GM21360 (cell line): ENCODE measurements around the gene TNFRSF1B.
A peak's percentile ranks its signal among the peaks of the same experiment; 100 is the strongest.

Source experiments
- ATAC-seq: cut with Tn5 transposase; IDR thresholded peaks from one replicate; pipeline ENCODE4 v1.9.1; 2021; ENCODE audit warnings: mild to moderate bottlenecking, moderate library complexity; ENCODE audit not compliant: unreplicated experiment

Gene TNFRSF1B

DNA sequence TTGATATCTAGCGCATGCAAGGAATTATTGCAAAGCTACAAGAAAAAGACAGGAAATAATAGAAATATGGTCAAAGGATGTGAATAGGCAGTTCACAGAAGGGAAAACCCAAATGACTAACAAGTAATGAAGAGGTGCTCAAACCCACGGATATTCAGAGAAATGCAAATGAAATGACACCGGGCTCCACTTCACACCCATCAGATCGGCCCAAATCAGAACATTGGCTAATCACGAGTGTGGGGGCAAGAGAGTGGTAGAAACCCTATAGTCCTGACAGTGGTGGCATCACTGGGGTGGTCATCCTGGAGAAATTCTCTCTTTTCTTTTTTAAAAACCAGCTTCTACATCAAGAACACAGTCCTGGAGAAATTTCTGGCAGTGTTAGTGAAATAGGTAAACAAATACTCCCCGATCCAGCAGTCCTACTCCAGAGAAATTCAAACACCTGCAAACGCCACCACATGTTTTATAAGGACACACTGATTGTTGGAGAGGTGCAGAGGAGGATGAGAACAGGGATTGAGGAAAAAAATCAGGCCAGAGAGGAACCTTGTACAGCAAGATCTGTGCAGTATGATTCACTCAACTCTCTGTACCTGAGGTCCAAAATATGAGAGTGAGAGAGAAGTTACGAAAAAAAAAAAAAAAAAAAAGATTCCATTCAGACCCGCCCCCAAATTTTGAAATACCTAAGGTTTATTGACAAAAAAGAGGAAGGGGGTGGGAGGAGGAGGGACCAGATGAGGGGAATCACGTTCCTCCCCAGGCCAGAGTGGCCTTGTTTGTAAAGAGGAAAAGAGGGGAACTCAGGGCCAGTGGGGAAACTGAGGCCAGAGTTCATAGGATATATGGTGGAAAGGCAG is 9.2 kb upstream of the TNFRSF1B start:
- no peak for ATAC-seq

DNA sequence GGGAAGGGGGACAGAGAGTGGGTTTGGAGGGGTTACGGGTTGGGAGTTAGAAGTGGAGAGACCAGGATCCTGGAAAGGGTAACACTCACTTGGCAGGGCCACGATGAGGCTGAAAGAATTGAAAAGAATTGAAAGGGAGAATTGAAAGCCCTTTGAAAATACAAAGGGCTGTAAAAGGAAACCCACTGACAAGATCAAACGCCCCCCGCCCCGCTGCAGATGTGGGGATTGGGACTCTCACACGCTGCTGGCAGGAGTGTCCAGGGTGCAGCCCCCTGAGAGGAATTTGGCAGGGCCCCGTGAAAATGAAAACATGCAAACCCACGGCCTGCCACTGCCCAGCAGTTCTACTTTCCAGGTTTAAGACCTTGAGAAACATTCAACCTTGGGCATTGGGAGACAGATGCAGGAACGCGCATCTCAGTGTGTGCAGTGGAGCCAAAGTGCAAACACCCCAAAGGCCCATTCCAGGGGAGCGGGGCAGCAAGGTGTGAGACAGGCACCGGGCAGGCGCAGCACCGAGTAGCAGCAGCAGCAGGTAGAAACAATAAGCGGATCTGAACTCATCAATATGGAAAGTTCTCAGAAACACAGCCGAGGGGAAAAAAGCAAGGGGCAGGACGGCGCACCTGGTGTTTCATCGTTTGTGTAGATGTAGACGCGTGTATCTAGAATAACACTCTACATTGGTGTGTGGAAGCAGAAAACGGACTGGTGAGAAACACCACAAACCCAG is 8.3 kb upstream of the TNFRSF1B start:
- no peak for ATAC-seq

DNA sequence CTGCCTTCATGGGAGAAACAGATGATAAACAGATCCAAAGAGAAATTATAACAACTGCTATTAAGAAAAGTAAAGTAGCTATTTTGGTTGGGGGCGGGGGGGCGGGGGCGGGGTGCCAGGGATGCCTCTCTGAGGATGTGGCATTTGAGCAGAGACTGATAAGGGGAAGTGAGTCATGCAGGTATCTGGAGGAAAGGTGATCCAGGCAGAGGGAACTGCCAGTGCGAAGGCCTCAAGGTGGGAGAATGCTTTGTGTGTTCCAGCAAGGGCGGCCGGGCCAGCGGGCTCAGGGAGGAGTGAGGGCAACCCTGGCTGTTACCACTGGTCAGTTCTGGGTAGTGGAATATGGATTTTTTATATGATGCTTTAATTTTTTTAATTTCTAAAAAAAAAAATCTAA is 7.0 kb upstream of the TNFRSF1B start:
- no peak for ATAC-seq

DNA sequence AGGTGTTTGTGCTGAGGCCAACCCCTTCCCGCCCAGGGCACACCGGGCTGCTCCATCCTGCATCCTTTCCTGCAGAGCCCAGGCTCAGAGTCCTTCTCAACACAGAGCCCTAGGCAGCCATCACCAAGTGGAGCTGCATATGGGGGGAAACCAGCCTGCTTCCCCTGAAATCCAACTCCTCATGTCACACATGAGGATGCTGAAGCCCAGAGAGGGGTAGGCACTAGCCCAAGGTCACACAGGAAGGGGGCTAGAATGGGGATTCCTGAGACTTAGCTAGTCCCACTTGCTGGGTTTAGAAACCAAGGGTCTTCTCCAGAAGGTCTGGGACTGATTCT is 5.5 kb upstream of the TNFRSF1B start:
- no peak for ATAC-seq

DNA sequence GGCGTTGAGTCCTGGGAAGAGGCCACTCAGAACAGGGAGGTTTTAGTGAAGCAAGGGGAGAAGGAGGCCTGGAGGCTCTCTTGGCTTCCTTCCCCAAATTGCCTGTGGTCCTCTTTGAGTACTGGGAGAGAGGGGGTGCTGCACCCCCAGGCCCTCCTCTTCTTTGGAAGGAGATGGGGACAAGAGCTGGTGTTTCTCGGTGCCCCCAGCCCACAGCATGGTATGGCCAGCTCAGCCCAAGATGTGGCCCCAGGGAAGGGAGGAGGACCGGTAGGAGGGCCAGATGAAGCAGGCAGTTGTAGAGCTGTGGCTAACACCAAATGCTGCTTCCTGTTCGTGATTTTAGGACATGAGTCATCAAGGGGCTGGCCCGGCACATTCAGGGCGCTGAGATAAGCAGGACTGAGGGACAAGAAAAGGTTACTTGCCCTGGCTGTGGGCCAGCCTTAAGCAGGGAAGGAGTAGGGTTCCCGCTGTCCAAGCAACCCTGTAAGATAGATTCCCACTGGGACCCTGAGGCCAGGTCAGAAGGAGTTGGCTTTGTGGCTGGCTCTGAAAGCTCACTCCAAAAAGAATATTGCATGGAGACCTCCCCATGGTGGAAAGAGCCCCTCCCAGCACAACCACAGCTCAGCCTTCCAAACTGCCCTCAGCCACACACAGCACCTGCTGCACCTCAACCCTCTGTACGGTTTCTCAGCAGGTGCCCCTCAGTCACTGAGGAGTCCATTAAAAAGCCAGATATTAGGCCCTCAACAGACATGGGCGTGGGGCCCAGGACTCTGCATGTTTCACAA is 4.9 kb upstream of the TNFRSF1B start:
- peak; percentile 75 for ATAC-seq

DNA sequence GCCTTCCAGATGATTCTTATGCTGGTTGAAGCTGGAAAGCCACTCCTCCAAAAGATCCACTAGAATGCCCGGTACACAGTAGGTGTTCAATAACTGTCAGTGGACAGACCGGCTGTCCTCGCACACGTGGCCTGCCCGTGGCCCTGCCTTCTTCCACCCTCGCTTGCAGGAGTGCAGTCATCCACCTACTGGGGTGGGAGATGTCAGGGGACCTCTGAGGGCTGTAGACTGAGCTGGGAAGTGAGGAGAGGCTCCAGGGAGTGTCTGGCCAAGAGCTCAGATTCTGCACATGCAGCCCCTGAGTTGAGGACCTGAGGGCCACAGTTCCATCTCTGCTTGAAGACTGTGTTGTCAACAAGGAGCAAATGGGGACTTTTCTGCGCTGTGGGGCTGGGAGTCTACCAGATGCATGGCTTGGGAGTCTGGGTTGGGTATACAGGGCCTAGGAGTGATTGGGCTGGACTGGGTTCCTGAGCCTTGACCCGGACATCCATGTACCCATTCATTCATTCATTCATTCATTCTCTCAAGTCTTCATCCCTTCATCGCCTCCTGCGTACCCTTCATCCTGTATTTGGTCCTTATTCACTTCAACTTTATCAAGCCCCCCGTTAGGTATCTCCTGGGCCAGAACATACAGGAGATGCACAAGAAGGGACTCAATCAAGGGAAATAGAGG is 4.2 kb upstream of the TNFRSF1B start:
- no peak for ATAC-seq

DNA sequence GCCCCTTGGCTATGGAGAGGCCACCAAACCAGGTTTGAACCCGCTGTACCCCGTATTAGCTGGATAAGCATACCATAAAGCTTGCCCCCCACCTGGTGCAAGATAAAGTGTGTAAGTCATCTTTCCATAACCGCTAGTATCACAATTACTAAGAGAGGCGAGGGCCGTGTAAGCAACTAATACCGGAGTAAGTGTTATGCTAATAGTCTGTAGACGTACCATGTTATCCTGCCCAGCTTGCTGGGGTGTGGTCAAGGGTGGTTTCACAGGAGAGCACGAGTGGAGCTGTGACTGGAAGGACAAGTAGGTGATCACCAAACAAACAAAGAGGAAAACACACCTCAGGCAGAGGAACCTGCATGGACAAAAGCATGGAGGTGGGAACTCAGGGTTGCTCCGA is 3.6 kb upstream of the TNFRSF1B start:
- no peak for ATAC-seq

DNA sequence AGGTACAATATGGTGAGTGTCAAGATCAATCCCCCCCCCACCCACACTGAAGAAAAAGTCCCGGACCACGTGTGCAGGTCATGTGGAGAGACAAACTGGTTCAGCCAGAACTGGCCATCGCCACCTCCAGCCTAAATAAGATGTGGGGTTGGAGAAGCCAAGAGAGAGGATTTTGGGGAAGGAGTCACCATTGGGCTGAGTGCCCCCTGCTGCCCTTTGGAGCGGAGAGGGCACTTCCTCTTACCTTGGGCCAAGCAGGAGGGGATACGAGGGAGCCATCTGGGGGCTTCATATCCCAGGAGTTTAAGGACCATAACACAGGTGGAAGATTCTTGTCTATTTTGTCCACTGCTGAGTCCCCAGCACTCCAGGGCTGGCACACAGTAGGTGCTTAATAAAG is 2.6 kb upstream of the TNFRSF1B start:
- ATAC-seq = no peak

DNA sequence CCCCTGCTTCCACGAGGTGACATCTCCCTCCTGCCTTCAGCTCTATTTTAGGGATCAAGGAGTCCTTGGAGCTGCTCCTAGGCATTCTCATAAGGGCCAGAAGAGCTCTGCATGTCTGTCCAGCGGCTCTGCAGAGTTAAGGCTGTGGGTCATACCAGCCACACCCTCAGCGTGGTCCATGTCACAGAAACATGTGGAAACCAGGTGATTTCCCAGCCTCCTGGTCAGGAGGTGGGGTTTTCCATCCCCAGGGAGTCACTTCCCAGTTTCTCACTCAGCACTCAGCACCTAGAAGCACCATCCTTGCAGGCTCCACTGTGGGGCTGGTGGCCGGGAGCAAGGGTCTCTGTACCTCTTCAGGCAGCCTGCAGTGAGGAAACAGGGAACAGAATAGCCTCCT is 1.4 kb upstream of the TNFRSF1B start:
- ATAC-seq = no peak

DNA sequence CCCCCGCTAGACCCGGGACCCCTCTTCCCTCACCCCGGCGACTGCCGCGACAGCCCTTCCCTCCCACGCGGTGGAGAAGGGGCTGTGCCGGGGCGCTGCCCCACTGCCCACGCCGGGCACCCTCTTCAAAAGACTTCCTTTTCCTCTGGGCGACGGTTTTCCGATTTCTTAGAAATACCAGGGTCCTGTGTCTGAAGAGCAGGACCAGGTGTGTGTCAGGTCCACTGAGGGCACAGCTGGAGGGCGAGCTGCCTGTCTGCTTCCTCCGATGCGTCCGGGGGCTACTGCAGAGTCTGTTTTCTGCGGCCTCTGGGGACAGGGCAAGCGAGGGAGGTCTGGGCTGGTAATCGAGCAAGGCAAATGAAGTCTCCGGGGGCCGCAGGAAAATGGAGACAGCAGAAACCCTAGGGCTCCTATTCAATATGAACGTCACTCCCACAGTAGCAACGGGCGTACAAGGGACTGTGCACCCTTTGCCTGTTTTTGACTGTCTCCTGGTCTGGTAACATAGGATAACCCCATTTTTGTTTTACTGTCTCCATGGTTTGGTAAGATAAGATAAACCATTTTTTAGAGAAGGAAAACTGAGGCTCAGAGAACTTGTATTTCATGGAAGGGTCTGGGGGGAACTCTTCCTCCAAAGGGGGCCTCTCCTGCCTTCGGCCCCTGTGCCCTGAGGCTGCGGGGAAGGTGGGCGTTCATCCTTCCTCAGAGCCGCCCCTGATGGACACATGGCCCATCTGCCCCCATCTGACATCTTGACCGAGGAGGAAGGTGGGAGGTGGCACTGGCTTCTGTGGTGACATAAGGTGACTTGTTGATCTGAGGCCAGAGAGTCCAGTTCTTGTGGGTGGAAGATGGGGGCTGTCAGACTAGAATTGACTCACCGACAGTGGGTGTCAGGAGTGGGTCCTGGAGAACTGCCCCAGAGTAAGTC is 970 bp downstream of the TNFRSF1B start:
- ATAC-seq = no peak

DNA sequence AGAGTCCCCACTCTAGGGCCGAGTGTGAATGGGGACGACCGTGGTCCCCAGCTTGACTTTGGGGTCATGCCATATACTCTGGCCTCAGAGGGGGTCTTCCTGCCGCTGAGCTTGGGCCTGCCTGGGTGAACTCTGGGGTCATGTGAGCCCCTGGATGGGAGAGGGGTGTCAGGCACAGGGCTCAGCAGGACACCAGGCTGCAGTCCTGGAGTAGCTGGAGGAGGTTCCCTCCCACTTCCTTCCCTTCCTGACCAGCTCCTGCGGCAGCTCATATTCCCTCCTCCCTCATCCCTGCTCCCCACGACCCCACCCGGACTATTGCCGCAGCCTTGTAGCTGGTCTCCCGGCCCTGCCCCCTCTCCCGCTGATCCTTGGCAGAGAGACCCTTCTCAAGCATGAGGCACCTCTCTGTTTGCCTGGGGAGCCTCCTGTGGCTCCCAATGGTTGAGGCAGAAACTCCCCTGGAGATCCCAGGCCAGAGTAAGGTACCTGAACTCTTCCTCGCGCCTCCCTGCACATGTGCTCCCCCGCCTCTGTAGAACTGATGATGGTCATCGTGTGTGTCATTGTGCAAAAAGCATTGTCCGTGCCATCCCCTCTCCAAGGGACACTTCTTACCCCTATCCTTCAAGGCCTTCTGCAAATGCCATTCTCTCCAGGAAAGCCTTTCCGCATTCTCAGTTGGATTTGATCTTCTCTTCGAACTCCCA is 1.8 kb downstream of the TNFRSF1B start:
- no peak for ATAC-seq

DNA sequence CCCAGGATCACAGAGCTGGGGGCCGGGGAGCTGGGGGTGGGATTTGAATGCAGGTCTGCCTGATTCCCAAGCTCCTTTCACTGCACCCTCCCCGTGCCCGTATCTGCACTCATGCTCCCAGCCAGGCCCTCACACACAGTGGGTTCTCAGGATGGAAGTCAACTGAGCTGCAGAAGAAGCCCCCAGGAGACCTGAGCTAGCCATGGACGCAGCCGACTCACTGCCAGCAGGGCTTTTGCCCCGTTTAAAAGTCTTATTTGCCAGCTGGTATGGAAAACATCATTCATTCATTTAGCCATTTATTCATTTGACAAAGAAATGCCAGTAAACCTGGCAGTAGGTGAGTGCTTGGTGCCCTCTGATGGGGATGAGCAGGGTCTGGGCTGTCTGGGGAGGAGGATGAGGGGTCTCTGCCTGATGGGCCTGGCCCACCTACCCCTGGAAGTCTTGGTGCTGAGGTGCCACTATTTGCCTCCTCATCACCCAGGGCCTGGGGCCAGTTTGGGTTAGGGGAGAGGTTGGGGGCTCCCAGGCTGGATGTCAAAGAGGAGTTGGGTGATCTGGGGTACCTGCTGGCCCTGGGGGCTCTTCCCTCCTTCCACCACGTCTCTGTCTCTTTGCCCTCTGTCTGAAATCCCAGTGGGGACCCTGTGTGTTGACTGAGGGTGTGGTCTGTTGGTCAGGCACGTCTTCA is 2.8 kb downstream of the TNFRSF1B start:
- no peak for ATAC-seq

DNA sequence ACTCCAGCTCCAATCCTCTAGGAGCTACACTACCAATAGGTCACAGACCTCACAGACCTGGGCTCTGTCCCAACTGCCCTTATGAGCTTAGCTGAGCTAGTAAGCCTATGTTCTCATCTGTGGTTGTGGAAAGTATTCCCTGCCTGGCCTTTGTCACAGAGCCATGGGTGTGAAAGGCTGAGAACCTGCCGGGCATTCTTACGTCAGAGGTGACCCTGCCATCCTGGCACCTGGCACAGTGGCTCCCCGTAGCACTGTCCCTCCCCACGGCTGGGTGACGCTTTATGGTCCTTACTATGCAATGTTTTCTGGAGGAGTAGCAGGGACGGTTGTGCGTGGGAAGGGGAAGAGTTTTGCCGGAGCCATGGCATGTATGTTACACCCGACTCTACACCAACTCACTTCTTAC is 3.5 kb downstream of the TNFRSF1B start:
- ATAC-seq = no peak

DNA sequence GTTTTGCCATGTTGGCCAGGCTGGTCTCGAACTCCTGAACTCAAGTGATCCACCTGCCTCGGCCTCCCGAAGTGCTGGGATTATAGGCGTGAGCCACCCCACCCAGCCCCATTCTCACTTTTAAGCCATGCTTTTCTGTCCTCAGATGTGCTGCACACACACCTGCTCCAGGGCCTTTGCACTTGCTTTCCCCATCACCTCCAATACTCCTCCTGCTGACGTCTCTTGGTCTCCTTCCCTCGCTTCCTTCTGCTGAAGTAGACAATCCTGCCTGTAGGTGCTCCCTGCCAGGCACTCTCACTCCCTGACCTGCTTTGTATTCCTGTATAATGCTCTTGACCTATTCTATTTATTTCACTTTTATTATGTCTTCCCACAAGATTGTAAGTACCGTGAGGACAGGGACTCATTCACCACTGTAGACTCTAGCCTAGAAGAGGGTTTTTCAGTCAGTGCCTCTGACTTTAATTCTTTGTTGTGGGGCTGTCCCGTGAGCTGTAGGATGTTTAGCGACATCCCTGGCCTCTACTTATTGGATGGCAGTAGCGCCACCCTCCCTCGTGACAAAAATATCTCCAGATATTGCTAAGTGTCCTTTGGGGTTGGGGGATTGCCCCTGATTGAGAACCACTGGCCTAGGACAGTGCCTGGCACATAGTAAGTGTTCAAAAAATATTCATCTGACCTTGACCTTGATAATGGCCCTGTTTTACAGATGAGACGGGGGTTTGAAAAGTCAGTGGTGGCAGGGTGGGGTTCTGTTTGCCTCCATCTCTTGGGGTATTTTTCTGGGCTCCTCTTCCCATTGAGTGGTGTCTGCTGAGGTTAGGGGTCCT is 4.6 kb downstream of the TNFRSF1B start:
- ATAC-seq = no peak

DNA sequence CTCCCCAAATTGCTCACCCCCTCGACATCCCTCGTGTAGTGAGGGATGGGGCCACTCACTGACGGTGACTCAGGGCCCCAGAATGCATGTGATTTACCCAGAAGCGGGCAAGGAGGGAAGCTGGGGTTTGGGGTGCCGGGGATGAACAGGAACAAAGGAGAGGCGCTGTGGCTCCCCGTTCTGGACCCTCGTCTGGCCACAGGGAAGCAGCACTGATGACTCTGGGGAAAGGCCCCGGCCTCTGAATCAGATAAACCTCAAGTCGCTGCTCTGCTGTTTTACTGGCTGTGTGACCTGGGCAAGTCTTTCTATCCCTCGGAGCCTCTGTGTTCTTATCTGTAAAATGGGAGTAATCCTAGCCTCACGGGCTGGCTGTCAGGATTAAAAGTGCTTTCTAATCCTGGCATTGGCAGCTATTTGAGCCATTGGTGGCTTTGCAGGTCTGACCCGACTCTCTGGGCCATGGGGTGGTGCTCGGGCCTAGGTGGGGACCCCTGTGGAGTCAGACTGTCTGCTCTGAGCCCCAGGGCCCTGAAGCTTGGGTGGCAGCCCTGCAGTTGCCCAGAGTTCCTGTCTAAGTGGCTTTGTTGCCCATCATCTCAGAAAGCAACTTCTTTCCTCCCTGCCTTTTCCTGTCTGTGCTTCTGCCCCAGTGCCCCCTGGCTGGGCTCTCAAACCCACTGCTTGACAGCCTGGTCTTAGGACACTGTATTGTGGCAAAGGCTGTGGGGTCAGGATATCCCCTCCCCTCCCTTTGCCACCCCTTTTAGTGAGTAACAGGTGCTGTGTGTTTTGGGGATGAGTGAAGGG is 5.5 kb downstream of the TNFRSF1B start:
- no peak for ATAC-seq

DNA sequence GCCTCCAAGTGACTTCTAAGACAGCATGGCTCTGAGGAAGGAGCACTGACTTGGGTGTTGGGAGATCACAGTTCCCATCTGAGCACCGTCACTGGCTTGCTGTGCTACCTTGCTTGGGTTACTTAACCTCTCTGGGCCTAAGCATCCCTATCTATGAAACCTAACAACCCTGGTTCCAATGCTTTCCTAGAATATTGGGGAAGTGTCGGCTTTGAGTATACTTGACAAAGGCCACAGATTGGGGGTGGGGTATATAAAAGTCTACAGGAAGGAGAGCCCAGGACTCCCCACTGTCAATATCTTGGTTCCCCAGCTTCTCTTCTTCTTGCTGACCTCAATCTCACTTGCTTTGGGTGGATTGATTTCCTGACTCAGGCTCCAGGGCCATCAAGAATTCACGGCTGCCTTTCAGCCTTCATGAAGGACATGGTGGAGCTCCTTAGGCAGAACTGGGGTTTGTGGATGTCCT is 6.3 kb downstream of the TNFRSF1B start:
- no peak for ATAC-seq

DNA sequence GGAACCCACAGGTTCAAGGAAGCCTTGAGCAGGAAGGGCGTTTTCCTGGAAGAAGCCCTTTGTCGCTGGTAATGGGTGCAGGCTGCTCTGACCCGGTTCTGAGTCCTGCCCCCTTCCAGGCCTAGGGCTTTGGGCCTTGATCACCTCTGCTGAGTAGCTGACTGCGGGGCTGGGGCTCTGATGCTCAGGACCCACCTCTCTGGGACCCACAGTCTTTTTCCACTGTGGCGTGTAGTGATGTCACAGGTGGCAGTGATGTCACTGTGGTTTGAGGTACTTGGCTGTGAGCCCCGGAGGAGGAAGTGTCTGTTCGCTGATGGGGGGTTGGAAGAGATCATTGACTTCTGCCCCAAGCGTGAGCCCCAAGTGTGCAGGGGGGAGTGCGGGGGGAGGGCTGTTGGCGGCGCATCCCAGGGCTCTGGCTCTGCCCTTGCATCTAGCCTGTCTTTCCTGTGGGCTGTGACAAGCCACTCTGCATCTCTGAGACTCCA is 6.9 kb downstream of the TNFRSF1B start:
- no peak for ATAC-seq
